COLO668 (cell line): ENCODE measurements around the gene UNC13B.

Experiments used
- DNase-seq: peaks from one replicate; lab custom pipeline; 2025; ENCODE audit not compliant: unreplicated experiment; lab: John Stamatoyannopoulos, UW

The UNC13B gene

DNA sequence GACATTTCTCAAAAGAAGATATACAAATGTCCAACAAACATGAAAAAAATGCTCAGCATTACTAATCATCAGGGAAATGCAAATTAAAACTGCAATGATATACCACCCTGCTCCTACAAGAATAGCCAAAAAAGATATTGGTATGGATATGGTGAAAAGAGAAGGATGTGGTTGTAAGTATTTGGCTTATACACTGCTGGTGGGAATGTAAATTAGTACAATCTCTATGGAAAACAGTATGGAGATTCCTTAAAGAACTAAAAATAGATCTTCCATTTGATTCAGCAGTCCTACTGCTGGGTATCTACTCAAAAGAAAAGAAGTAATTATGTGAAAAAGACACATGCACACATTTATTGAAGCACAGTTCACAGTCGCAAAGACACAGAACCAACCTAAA is 260.5 kb downstream of the UNC13B start:
- no peak for DNase-seq

DNA sequence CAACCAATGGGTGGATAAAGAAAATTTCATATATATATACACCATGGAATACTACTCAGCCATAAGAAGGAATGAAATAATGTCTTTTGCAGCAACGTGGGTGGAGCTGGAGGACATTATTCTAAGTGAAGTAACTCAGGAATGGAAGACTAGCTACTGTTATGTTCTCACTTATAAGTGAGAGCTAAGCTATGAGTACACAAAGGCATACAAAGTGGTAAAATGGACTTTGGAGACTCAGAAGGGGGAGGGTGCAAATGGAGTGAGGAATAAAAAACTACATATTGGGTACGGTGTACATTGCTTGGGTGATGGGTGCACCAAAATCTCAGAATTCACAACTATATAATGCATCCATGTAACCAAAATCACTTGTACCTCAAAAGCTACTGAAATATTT is 260.9 kb downstream of the UNC13B start:
- DNase-seq, result no peak

DNA sequence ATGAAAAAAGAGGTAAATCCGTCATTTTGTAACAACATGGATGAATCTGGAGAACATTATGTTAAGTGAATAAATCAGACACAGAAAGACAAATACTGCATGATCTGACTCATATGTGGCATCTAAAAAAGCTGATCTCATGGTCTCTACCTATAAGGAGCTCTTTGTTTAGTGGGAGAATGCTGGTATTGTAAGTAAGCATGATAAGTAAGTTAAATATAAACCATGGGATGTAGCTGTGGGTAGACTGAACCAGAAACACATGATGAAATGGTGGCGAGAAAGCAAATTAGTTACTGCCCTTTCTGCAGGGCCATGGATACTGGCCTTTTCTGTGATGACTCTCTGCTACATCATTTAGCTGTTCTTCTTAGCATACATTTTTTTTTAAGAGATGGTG is 261.7 kb downstream of the UNC13B start:
- no peak for DNase-seq

DNA sequence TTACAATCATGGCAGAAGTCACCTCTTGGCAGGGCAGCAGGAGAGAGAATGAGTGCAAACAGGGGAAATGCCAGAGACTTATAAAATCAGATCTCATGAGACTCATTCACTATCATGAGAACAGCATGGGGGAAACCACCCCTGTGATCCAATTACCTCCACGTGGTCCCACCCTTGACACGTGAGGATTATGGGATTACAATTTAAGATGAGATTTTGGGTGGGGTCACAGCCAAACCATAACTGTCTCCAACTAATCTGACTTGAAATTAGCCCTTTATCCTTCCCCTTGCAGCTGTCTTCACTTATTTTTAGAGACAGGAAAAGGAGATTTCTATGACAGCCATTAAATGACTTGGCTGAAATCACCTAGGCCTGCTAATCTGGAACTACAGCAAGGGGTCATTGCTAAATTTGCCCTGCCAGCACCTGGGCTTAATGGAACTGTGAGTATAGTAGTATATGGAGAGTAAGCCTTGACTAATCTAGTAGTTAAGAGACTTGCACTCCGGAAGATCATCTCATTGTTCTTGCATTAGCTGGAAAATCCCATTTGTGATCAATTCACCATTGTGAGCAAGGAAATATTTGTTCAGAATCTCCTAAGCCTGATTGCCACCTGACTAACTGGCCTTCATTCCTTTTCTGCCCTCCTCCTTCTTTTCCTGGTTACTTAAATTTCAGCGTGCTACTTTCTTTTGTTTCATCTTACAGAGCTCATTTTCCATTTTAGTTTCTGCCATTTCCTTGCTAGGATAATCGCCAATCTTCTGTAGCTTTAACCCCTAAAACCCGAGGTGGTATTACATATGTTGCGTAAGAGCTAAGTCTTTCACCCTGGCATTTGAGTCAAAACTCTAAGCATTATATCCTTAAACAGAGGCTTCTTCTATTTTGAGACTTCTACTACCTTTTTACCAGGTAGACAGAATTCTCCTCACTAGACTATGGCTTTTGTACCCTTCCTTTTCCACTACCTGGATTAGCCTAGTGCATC is 262.8 kb downstream of the UNC13B start:
- no peak for DNase-seq

DNA sequence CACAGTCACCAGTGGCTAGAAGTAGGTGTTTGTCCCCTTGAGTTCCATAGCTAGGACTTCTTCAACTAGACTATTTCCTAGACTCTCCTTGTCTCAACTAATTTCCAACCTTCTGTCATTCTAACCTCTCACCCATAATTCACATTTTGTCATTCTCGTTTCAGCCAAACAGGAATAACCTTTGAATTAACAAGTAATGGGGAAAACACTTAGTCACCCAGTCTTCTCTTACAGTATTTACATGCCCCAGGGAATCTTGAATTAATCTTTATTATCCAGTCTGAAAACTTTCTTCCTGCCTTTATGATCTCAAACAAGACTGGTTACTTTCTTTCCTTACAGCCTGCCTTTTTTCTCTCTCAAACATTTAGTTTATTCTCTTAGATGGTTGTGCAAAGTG is 264.8 kb downstream of the UNC13B start:
- no peak for DNase-seq

DNA sequence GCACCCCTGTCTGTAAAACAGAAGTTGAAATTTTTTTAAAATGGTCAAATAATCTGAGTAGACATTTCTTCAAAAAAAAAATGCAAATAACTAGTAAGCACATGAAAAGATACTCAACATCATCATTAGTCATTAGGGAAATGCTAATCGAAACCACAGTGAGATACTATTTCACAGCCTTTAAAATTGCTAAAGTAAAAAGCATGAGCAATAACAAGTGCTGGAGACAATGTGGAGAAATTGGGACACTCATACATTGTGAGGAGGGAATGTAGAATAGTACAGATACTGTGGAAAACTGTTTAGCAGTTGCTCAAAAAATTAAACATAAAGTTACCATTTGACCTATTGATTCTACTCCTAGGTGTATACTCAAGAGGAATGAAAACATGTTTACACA is 269.7 kb downstream of the UNC13B start:
- no peak for DNase-seq

DNA sequence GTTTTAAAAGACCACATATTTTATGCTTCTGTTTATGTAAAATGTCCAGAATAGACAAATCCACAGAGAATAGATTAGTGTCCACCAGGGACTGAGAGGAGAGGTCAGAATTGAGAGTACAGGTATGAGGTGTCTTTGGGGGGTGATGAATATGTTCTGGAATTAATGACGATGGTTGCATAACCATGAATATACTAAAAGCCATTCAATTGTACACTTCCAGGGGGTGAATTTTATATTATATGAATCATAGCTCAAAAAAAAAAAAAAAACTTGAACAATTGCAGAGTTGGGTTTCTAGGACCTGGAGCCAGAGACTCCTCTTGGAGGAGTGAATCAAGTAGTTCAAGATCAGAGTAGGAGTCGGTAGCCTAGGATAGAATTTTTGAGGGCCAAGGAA is 270.3 kb downstream of the UNC13B start:
- DNase-seq, result no peak

DNA sequence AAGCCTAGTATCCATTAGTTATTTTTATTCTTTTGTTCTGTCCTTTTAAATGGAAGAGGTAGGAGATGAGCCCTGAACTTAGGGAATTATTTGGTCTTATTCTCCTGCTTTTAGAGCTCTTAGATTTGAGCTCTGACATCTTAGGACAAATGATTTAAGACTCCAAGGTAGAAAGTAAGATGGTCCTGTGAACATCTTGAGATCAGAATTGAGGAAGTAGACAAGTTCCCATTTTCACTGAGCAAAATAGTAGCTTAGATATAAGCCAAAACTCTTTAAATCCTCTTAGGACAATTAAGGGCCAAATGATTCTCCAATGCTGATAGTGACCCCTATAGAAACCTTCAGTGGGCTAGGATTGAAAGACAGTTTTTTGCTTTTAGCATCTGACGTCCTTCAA is 275.1 kb downstream of the UNC13B start:
- DNase-seq, result no peak

DNA sequence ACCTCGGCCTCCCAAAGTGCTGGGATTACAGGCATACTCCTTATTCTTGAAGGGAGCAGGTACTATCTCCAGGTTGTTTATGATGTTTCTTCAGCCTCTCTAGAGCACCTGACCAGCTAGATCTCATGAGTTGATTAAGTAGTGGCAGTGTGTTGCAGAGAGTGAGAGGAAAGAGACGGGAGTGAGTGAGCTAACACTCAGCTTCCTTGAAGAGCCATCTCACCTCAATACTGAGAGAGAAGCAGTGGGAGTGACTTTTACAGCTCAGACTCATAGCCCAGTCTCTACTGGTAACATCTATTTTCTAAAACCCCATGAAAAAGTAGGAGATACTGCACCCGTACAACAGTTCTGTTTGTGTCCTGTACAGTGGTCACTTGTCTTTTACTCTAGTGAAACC is 284.2 kb downstream of the UNC13B start:
- no peak for DNase-seq

DNA sequence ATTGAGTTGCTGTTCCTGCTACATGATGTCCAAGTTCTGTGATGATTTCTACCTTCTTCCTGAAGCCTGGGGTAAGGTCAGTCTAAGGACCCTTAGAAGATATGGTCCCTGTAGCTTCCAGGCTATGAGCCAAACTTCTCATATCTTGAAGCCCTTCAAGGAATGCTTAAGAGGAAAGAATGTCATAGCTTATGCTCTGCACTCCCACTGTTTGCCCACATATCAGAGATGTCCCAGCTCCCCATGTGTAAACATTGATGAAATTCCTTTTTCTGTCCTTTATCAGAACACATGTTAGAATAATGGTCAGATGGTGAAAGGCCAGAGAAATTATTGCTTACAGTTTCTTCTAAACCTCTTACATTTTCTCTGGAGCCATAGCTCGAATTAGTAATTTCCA is 286.7 kb downstream of the UNC13B start:
- no peak for DNase-seq

DNA sequence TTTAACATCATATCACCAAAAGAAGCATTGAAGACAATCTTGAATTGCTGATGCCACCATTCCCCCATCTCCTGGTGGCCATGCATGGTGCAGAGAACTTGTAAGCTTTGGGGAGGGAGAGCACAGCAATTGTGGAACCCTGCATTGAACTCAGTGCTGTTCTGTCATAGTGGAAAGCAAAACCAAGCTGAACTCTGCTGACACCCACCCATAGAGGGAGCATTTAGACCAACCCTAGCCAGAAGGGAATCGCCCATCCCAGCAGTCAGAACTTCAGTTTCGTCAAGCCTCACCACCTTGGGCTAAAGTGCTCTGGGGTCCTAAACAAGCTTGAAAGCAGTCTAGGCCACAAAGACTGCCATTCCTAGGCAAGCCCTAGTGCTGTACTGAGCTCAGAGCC is 290.7 kb downstream of the UNC13B start:
- DNase-seq, result no peak

DNA sequence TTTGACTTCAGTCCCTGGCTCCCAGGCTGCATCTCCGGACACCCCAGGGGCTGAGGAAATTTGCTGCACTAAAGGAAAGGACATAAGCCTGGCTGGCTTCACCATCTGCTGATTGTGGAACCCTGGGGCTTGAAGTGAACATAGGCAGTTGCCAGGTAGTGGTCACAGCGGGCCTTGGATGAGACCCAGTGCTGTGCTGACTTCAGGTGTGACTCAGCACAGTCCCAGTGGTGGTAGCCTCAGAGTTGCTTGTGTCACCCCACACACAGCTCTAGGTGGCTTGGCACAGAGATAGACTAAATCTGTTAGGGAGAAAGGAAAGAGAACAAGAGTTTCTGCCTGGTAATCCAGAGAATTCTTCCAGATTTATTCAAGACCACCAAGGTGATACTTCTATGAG is 292.0 kb downstream of the UNC13B start:
- no peak for DNase-seq
